ENCODE results near the gene OR51E1.

Gene OR51E1

DNA sequence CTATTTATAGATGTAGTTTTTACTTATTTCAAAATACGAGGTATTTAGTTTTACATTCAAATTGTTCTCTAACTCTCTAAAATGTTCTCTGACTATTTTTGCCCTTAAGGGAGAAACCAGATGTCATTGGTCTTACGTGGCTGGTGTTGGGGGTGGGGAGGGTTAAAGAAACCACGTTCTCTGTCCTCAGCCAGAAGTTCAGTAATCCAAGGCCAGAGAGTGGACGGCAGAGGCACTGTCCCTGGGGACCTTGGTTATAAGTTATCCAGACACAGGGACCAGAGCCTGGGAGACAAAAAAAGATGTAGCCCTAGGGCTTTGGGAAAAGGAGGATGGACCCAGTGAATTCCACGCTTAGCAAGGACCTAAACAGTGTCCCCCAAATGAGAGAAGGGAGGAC is 706 bp upstream of the OR51E1 start:
- no peaks in the 10 kb centered on the region for H3K27me3 ChIP-seq (replicated peaks)
- in situ Hi-C loops (cut with HindIII; ENCODE audit: low pct_ligation_motif_present, low sequenced_read_pairs) = no loop called here
- no peak overlapping the region for H3K27ac ChIP-seq
- H3K4me3 ChIP-seq (ENCODE audit: low read depth, low read length) = no peak overlapping the region
- TF ChIP-seq, protein P1, sequence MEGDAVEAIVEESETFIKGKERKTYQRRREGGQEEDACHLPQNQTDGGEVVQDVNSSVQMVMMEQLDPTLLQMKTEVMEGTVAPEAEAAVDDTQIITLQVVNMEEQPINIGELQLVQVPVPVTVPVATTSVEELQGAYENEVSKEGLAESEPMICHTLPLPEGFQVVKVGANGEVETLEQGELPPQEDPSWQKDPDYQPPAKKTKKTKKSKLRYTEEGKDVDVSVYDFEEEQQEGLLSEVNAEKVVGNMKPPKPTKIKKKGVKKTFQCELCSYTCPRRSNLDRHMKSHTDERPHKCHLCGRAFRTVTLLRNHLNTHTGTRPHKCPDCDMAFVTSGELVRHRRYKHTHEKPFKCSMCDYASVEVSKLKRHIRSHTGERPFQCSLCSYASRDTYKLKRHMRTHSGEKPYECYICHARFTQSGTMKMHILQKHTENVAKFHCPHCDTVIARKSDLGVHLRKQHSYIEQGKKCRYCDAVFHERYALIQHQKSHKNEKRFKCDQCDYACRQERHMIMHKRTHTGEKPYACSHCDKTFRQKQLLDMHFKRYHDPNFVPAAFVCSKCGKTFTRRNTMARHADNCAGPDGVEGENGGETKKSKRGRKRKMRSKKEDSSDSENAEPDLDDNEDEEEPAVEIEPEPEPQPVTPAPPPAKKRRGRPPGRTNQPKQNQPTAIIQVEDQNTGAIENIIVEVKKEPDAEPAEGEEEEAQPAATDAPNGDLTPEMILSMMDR (IDR thresholded peaks at IDR 0.05; ENCODE audit: low read depth, low read length, missing control alignments) = no peak
- no peak for DNase-seq
- no peaks in the 10 kb centered on the region for H3K36me3 ChIP-seq (replicated peaks)

DNA sequence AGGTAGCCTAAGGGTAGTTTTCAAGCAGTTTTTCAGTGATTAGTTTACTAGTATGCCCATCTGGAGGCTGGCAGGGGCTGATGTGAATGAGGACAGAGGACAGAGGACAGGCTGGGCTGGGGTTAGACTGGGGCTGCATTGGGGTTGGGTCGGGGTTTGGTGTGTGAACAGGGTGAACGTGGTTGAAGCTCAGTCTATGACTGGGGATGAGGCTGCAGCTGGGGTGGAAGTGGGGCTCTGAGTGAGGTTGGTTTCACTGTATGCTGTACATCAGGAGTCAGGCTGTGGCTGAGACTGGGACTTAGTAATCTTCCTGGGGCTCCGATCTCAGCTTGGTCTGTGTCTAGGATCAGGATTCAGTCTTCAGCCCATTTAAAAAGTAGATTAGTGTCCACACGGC is 451 bp downstream of the OR51E1 start:
- in situ Hi-C loops (cut with HindIII; ENCODE audit: low pct_ligation_motif_present, low sequenced_read_pairs) = no loop called here
- Histone ChIP-seq H3K27me3 (replicated peaks) (no peaks in the 10 kb centered on the region), H3K27ac (no peak overlapping the region), H3K4me3 (ENCODE audit: low read depth, low read length) (no peak overlapping the region), H3K36me3 (replicated peaks) (no peaks in the 10 kb centered on the region)
- TF ChIP-seq, protein P1 (IDR thresholded peaks at IDR 0.05; ENCODE audit: low read depth, low read length, missing control alignments) = no peak
- DNase-seq = no peak

DNA sequence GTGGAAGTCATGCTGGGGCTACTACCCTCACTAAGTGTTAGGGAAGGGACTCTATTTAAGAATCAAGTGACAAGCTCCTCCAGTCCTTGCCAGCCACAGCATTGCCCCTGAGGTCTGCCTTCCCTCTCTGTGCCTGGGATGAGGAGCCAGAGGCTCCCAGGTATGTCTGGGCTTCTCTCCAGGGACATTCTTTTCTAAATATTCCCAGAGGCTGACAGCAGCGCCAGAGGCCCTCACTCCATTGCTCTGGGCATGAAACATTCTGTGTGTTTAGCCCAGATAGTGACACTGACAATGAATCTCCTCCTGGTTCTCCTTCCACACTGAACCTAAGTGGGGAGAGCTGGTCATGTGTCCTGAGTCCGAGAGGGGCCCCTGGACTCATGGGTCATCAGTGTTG is 2.2 kb downstream of the OR51E1 start:
- TF ChIP-seq, protein P1 (IDR thresholded peaks at IDR 0.05; ENCODE audit: low read depth, low read length, missing control alignments) = no peak
- in situ Hi-C loops (cut with HindIII; ENCODE audit: low pct_ligation_motif_present, low sequenced_read_pairs) = no loop called here

DNA sequence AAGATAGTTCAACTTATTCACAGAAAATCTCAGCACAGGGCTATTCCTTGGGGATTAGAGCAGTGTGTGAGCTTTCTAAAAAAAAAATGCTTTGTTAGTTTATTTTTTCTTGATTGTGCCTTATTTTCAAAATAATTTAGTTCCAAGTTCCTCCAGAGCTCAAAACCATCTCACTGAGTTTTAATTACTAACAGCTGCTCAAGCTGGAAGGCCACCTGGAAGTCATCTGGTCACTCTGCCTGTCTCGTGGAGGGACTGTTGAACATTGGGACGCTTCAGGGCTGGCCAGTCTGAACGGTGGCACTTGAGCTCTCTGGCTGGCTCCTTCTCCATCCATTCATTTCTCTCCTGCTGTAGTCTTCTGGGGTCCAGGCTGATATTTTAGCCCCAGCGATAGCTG is 4.0 kb downstream of the OR51E1 start:
- DNase-seq = no peak
- in situ Hi-C loops (cut with HindIII; ENCODE audit: low pct_ligation_motif_present, low sequenced_read_pairs) = no loop called here
- Histone ChIP-seq H3K4me3 (ENCODE audit: low read depth, low read length) (no peak overlapping the region), H3K27me3 (replicated peaks) (no peaks in the 10 kb centered on the region), H3K36me3 (replicated peaks) (no peaks in the 10 kb centered on the region), H3K27ac (no peak overlapping the region)
- TF ChIP-seq, protein P1 (IDR thresholded peaks at IDR 0.05; ENCODE audit: low read depth, low read length, missing control alignments) = no peak

More for the DNA sequence above, 2.2 kb downstream of the OR51E1 start:
- H3K4me3 ChIP-seq (ENCODE audit: low read depth, low read length) = no peak overlapping the region
- DNase-seq = no peak
- H3K27me3 ChIP-seq (replicated peaks) = no peaks in the 10 kb centered on the region
- H3K36me3 ChIP-seq (replicated peaks) = no peaks in the 10 kb centered on the region
- H3K27ac ChIP-seq = no peak overlapping the region

DNA sequence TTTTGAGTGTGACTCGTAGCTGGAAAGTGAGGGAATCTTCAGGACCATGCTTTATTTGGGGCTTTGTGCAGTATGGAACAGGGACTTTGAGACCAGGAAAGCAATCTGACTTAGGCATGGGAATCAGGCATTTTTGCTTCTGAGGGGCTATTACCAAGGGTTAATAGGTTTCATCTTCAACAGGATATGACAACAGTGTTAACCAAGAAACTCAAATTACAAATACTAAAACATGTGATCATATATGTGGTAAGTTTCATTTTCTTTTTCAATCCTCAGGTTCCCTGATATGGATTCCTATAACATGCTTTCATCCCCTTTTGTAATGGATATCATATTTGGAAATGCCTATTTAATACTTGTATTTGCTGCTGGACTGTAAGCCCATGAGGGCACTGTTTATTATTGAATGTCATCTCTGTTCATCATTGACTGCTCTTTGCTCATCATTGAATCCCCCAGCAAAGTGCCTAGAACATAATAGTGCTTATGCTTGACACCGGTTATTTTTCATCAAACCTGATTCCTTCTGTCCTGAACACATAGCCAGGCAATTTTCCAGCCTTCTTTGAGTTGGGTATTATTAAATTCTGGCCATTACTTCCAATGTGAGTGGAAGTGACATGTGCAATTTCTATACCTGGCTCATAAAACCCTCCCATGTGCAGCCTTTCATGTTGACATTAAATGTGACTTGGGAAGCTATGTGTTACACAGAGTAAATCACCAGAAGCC is 11.0 kb downstream of the OR51E1 start:
- no peaks in the 10 kb centered on the region for H3K36me3 ChIP-seq (replicated peaks)
- no peak overlapping the region for H3K27ac ChIP-seq
- H3K27me3 ChIP-seq (replicated peaks) = no peaks in the 10 kb centered on the region
- no peak overlapping the region for H3K4me3 ChIP-seq (ENCODE audit: low read depth, low read length)
- DNase-seq = no peak
- TF ChIP-seq, protein P1 (IDR thresholded peaks at IDR 0.05; ENCODE audit: low read depth, low read length, missing control alignments) = no peak
- in situ Hi-C loops (cut with HindIII; ENCODE audit: low pct_ligation_motif_present, low sequenced_read_pairs) = no loop called here
